A673 (cell line): ENCODE results near the gene EPAS1. TPM values are rescaled to one million over a fixed set of nuclear protein-coding genes. Genes with fewer than 3 reads are reported as not detected.

Source experiments
- BruUV-seq: library from RNA; stranded (reverse); fragments of 400-500 nt; replicated peaks from 2 replicates; lab custom pipeline; 2021; lab: Mats Ljungman, UMichigan
- CTCF ChIA-PET: fragments of 300-600 bp; sonication (Branson Sonifier 250); formaldehyde crosslinking; loops from one replicate; lab custom pipeline; 2022; ENCODE audit warnings: antibody characterized with exemption; lab: Charles Lee
- POLR2A ChIA-PET: fragments of 300-600 bp; sonication (Branson Sonifier 250); formaldehyde crosslinking; loops from one replicate; lab custom pipeline; 2022; ENCODE audit warnings: antibody characterized with exemption; ENCODE audit not compliant: low non-redundant PET; lab: Charles Lee
- DNase-seq: peaks from one replicate; pipeline ENCODE4 v3.0.0-alpha.2; 2015; ENCODE audit warnings: low spot score
- H3K27ac ChIP-seq: fragments of 200-600 bp; sonication (generic); 2 replicates; pipeline ENCODE4 v1.5.1; 2016; ENCODE audit warnings: mixed run types, low read depth, mild to moderate bottlenecking, mixed read lengths, antibody characterized with exemption, low read length; ENCODE audit not compliant: poor library complexity, severe bottlenecking
- H3K27me3 ChIP-seq: fragments of 200-600 bp; sonication (generic); replicated peaks from 2 replicates; pipeline ENCODE4 v1.6.1; 2017; ENCODE audit warnings: mixed run types, low read depth, mild to moderate bottlenecking, mixed read lengths, antibody characterized with exemption, low read length; ENCODE audit not compliant: insufficient read depth, poor library complexity
- H3K36me3 ChIP-seq: fragments of 200-600 bp; sonication (generic); 2 replicates; pipeline ENCODE4 v1.6.1; 2016; ENCODE audit warnings: mixed run types, mild to moderate bottlenecking, mixed read lengths, antibody characterized with exemption, low read length; ENCODE audit not compliant: insufficient read depth, poor library complexity, severe bottlenecking
- H3K4me1 ChIP-seq: fragments of 200-600 bp; sonication (generic); 2 replicates; pipeline ENCODE4 v1.6.1; 2017; ENCODE audit warnings: mixed run types, mild to moderate bottlenecking, mixed read lengths, antibody characterized with exemption, low read length; ENCODE audit not compliant: insufficient read depth, poor library complexity, severe bottlenecking
- H3K4me3 ChIP-seq: fragments of 200-600 bp; sonication (generic); 2 replicates; pipeline ENCODE4 v1.5.1; 2016; ENCODE audit warnings: low read depth, mixed run types, mild to moderate bottlenecking, mixed read lengths, low read length; ENCODE audit not compliant: poor library complexity, severe bottlenecking
- H3K9me3 ChIP-seq: fragments of 200-600 bp; sonication (generic); 2 replicates; pipeline ENCODE4 v1.6.1; 2016; ENCODE audit warnings: mixed run types, low read depth, mild to moderate bottlenecking, mixed read lengths, antibody characterized with exemption, low read length; ENCODE audit not compliant: poor library complexity, severe bottlenecking
- CTCF ChIP-seq: fragments of 300-800, 200-600 bp; sonication (generic); conservative IDR thresholded peaks from 2 replicates; pipeline ENCODE4 v1.5.1; 2017; ENCODE audit warnings: low read depth, mild to moderate bottlenecking, antibody characterized with exemption, low read length, moderate library complexity, mixed read lengths
- EZH2 ChIP-seq: fragments of 200-600 bp; sonication (generic); IDR thresholded peaks from 2 replicates; pipeline ENCODE4 v1.6.1; 2017; ENCODE audit warnings: borderline replicate concordance, low read depth, mild to moderate bottlenecking, mixed read lengths, antibody characterized with exemption, low read length; ENCODE audit not compliant: poor library complexity, severe bottlenecking
- intact Hi-C: fragments of 100-400 bp; cut with micrococcal nuclease; formaldehyde crosslinking; loops from one replicate; pipeline ENCODE4 v1.10.0; 2022; ENCODE audit not compliant: unreplicated experiment
- total RNA-seq: library from RNA; stranded (reverse); gene quantifications from 2 replicates; pipeline ENCODE4 v1.2.3, GENCODE V29; 2021

EPAS1 gene
- total RNA-seq, 1 experiment from 2014 or later: 0.41 TPM

DNA sequence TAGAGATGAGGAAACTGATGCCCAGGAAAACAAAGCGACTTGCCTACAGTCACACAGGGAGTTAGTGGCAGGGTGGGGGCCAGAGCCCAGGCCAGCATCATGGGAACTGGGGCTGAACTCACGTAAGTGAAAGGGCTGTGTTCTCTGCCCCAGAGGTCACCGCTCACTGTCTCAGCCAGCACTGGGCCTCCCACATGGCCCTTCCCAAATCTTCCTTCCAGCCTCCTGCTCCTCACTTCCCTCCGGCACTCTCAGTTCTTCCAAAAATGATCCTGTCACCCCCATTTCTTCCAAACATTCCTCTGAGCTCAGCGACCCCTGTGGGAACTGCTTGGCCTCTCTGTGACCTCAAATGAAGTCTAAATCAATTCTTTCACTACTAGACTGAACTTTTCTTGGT lies 91.7 kb downstream of the EPAS1 start:
- POLR2A ChIA-PET: no interaction called here
- no peak for DNase-seq
- CTCF ChIA-PET: no interaction called here
- no TSS peak for BruUV-seq
- Histone ChIP-seq H3K4me3 (no peak overlapping the region), H3K27me3 (no peaks in the 10 kb centered on the region), H3K9me3 (no peaks in the 10 kb centered on the region), H3K27ac (no peak overlapping the region), H3K4me1 (no peaks in the 10 kb centered on the region), H3K36me3 (no peaks in the 10 kb centered on the region)
- intact Hi-C loops: no loop called here
- TF ChIP-seq EZH2 (no peak), CTCF (no peak)

DNA sequence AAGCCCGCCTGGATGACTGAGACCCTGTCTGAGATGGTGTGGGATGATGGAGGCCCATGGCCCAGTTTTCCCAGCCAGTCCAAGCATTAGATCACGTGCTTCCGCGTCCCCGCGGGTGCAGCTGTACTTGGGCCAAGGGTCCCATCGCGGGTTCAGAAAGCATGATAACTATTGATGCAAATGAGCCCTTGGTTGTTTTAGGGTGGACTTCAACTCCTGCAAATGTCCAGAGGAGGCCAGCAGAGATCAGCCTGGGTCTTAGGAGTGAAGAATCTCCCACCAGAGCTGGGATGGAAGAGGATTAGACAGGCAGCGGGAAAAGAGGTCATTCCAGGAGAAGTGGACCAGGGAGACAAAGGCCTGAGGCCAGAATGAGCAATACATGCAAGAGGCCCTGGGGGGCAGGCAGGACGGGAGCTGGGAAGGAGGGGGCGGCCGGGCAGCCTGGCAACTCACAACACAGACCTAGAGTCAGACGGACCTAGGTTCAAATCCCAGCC lies 92.3 kb downstream of the EPAS1 start:
- Histone ChIP-seq H3K27ac (no peak overlapping the region), H3K9me3 (no peaks in the 10 kb centered on the region), H3K4me1 (no peaks in the 10 kb centered on the region), H3K4me3 (no peak overlapping the region), H3K27me3 (no peaks in the 10 kb centered on the region), H3K36me3 (no peaks in the 10 kb centered on the region)
- no peak for DNase-seq
- no TSS peak for BruUV-seq
- ChIA-PET CTCF (no interaction called here), POLR2A (no interaction called here)
- no peak for TF ChIP-seq CTCF
- TF ChIP-seq EZH2: no peak
- intact Hi-C loops: no loop called here

- ChIA-PET CTCF (no interaction called here), POLR2A (no interaction called here)
- Histone ChIP-seq H3K27me3 (no peaks in the 10 kb centered on the region), H3K27ac (no peak overlapping the region), H3K9me3 (no peaks in the 10 kb centered on the region), H3K36me3 (no peaks in the 10 kb centered on the region), H3K4me1 (no peaks in the 10 kb centered on the region), H3K4me3 (no peak overlapping the region)
- intact Hi-C loops: no loop called here
- TF ChIP-seq EZH2 (no peak), CTCF (no peak)
- BruUV-seq: no TSS peak
- no peak for DNase-seq
Measured at GRCh38 chr2:46390036-46390435, 92.8 kb downstream of the EPAS1 start.
